Measurements from ENCODE around the gene SLC25A19.
"Not testable (repeated sequence)": the region's sequence is repeated elsewhere in the genome, so short reads cannot be mapped to it uniquely, and the experiment has no call there.

The SLC25A19 gene

DNA sequence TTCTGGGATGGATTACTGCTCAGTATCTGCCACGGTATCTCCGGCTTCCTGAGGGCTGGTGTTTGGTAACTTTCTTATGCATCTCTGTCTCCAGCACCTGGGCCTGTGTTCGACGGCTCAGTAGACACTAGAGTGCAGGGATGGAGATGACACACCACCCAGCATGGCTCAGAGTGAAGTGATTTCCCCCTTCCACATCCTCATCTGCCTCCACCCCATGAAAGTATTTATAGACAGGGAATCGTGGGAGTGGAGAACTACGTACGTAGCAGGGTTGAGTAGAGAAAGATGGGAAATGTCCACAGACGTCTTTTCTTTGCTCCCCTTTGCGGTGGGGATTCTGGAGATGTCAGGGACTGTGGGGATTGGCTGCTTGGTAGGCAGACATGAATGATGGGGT, 11.8 kb upstream of the SLC25A19 start:
- no peak for DNase-seq

DNA sequence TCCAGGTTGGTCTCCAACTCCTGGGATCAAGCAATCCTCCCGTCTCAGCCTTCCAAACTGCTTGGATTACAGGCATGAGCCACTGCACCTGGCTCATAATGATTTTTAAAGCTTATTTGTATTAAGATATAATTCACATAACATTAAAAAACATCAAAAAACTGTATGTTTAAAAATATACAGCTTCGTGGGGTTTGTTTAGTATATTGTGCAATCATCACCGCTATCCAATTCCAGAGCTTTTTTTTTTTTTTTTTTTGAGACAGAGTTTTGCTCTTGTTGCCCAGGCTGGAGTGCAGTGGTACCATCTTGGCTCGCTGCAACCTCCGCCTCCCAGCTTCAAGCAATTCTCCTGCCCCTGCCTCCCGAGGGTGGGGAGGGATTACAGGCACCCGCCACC, 11.0 kb upstream of the SLC25A19 start:
- DNase-seq = no peak

DNA sequence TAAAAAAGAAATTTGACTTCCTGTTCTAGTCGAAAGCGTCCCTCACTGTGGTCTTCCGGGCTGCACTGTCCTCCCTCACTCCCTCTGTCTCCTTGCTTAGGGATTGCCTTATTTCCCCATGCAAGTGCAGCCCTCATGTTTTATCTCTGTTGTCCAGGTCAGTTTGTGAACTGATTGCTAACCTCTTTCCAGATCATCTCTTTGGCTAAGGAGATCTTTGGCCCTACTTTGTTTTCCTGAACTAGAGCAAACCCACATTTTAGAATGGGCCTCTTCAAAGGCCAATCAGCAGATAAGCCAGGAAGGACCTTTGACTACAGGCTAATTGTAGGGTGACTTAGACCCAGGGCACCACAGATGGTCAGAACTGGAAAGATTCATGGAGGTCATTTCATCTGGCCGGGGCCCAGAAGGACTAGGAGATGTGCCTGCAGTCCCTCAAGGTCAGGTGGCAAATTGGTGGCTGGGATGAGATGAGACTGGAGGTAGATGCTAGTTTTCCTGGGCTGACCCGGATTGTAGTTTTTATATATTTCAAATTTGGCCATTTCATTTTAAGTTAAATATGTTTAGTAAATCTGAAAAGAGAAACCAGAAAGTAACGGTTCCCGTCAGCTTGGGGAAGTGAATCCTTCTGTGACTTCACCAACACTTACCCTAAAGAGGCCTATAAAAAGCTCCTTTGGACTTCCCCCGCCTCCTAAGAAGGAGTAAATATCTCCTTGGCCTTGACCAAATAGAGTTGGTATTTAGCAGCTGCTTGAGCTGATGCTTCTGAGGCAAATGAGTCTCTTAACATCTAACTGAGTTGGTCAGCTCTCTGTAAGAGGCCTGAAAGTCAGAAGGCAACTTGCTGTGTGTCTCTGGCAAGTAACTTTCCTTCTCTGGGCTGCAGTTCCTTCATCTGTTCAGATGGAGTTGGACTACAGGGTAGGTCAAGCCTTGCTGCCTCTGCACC, 6.2 kb upstream of the SLC25A19 start:
- DNase-seq = no peak

DNA sequence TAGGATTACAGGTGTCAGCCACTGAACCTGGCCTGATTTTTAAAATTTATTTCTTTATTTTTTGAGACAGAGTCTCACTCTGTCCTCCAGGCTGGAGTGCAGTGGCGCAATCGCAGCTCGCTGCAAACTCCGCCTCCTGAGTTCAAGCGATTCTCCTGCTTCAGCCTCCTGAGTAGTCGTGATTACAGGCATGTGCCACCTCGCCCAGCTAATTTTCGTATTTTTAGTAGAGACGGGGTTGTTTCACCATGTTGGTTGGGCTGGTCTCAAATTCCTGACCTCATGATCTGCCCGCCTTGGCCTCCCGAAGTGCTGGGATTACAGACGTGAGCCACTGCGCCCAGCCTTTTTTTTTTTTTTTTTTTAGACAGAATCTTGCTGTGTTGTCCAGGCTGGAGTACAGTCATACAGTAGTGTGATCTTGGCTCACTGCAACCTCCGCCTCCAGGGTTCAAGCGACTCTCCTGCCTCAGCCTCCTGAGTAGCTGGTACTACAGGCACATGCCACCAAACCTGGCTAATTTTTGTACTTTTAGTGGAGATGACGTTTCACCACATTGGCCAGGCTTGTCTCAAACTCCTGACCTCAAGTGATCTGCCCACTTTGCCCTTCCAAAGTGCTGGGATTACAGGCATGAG, 3.7 kb upstream of the SLC25A19 start:
- not testable (repeated sequence) for DNase-seq

DNA sequence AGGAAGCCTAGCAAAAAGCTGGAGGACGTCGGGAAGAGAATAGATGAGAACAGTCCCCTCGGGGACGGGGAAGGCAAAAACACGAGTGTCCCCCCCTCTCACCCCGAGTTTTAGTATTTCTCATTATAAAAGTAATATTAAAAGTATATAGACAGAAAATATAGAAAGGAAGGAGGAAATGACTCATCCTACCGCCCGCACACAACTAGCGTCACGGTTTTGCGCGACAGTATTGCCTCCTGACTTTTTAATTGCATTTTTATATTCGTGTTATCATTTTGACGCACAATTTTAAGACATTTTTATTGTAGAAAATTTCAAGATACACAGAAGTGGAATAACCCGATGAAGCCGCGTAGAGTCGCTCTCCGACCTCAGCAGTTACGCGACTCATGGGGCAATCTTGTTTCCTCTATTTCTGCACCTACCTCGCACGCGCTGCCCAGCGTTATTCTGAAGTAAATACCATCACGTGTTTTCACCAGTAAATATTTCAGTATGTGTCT, 652 bp upstream of the SLC25A19 start:
- peak; percentile 48 for DNase-seq

DNA sequence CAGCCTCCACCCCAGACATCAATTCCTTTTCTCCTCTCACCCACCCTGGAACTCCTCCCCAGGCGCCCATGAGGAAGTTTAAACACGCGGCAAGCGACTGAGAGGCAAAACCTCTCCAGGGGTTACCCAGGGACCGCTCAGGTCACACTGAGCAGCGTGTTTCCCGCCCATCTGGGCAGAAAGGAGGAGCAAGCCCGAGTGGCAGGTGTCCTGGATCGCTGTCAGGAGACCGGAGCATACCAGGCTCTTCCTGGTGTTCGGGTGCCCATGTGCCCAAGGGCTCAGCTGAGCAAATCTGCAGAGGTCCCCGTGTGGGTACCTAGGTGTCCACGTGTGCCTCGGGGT, 491 bp downstream of the SLC25A19 start:
- no peak for DNase-seq

DNA sequence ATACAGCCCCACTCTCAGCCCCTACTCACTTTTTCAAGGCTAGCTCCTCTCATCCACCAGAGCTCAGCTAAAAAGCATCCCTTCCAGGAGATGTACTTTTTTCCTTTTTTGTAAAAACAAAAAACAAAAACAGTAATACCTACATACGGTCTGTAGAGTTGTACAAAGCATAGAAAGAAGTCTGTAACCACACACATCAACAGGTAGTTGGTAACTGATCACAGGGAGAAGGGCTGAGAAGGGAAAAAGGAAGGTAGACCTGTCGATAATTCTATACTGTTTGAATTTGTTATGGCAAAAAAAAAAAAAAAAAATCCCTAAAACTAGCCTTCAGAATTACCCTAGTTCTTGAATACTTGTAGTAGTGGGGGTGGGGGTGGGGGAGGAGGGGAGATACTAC, 874 bp downstream of the SLC25A19 start:
- DNase-seq = no peak

DNA sequence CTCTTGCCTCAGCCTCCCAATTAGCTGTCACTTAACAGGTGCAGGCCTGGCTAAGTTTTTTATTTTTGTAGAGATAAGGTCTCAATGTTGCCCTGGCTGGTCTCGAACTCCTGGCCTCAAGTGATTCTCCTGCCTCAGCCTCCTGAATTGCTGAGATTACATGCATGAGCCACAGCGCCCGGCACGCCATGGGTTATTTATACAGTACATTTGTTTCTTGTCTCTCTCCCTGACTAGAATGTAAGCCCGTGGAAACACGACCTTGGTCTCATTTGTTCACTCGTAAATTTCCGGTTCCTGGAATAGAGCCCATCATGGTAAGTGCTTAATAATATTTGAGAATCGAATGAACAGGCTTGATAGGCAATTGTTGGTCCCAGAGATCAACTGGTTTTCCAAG, 2.0 kb downstream of the SLC25A19 start:
- no peak for DNase-seq

DNA sequence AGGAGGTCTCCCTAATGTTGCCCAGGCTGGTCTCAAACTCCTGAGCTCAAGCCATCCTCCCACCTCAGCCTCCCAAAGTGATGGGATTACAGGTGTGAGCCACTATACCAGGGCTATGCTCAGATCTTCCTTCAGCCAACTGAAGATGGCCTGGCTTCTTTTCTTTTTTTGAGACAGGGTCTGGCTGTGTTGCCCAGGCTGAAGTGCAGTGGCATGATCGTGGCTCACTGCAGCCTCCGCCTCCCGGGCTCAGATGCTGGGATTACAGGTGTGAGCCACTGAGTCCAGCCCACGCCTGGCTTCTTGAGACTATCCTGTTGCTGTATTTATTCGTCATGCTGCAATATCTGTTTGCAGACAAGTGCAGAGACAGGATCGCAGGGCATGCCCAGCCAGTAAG, 4.1 kb downstream of the SLC25A19 start:
- no peak for DNase-seq

DNA sequence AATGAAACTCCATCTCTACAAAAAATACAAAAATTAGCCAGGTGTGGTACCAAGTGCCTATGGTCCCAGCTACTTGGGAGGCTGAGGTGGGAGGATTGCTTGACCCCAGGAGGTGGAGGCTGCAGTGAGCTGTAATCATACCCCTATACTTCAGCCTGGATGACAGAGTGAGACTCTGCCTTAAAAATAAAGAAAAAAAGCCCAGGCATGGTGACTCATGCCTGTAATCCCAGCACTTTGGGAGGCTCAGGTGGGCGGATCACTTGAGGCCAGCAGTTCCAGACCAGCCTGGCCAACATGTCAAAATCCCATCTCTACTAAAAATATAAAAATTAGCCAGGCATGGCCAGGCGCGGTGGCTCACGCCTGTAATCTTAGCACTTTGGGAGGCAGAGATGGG, 9.0 kb downstream of the SLC25A19 start:
- DNase-seq = not testable (repeated sequence)

DNA sequence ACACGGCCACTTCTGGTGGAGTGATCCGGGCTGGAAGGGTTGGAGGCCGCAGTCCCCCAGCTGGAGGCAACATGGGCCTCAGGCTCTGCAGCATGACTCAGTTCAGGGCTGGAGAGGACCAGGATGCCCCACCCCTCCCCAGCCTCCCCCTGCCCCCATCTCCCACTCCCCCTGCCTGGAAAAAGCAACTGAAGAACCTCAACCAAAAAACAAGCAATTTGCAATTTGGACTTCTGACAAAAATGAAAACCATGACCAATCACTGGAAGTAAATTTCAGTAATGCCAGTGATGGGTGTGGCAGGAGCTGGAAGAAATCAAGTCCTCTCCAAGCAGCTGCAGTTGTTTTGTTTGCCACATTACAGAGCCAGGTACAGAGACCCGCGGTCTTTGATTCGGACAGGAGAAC, 11.6 kb downstream of the SLC25A19 start:
- DNase-seq = peak; percentile 59

DNA sequence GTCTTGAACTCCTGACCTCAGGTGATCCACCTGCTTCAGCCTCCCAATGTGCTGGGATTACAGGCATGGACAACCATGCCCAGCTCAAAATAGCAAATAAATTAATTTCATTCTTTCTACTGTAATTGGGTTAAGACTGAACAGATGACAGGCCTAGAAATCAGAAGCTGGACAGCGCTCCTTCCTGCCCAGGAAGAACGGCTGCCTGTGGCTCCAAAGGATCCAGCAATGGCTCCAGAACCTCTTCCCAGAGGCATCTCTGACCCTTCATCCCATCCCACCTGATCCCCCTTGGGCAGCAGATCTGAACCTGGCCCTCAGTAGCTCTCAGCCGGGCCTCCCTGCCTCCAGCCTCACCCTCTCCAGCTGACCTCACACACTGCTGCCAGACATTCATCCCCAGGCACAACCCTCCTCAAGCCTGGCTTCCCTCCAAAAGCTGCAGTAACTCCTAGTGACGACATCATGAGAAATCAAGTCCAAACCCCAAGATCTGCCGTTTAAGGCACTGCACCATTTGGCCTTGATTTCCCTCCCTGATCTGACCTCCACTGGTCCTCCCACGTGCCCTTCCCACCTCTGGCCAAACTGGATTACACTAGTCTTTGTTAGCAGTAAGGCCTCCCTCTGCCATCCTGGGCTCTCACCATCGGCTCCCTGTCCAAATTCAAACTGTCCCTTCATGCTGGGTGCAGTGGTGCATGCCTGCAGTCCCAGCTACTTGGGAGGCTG, 15.1 kb downstream of the SLC25A19 start:
- DNase-seq = peak; percentile 54

DNA sequence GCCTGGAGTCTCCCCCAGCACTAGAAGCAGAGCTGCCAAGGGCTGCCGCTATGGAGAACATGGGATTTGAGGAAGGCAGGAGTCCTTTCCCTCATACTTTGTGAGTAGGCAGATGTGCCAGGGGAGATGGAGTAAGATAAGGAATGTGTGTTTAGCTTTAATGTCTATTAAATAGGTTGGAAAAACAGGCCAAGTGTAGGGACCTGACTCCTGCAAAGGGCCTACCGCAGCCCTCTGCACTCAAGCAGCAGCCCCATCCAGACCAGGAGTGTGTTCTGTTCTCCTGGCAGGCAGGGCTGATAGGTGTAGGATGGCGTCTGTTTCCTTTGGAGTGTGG, 16.4 kb downstream of the SLC25A19 start:
- DNase-seq = no peak

DNA sequence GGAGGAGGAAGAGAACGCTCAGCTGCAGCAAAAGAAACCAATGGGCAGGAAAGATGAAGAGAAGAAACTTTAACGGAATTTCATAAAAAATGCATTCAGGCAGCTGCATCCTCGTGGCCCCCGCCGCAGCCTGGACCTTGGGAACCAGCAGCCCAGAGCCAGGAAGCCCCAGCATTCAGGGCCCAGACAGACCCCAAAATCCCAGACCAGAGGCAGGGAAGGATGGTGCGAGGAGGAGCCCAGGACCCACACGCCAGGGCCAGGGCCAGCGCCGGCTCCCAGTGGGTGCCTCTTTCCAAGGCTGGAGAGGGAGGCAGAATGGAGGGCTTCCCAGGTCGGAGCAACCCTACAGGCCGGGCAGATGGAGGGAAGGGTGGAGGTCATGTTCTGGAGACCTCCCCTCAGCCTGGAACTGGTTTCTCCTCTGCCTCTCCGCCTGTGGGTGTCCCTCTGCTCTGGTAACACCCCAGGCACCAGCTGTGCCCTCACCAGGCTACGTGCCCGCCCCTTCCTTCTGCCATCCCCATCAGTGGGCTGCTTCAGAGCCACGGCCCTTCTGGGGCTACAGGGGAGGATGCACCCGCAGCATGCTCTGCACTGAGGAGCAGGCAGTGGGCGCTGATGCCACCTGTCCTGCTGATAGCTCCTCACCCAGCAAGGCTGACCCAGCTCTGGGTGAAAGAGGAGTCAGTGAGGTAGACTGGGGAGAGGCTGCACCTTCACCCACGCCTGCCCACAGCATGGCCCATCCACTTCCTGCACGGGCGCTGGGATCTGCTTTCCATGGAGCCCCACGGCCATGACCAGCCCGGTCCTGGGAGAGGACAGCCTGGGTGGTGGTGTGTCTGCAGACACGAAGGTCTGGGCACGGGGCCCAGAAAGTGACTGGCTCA, 17.0 kb downstream of the SLC25A19 start:
- no peak for DNase-seq

DNA sequence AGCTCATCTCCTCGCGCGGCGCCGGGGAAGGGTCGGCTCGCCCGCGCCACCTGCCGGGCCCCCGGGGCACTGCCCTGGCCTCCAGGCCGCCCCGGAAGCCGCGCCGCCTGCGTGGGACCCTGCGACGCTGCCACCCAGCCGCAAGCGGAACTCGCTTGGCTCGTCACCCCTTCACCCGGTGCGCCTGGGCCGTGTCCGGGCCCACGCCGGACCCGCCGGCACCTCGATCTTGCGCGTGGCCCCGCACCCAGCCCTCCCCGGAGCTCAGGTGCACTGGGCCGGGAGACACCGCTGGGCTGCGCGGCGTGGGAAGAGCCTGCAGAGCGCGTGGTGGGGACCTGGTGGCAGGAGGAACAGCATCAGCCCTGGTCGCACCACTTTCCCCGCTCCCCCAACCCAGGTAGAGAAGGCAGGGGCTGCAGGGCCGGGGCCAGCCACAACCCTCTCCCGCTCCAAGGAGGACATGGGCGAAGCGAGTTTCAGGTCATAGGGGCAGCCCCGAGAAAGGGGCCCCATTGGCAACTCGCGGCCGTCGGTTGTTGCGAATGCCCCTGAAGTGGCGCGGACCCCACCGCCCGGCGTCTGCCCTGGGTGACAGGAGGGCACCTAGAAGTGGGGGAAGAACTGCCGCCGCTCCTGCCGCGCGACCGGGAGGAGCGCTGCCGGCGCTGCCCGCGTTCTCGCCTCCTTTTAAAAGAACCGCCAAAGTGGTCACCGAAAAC, 17.8 kb downstream of the SLC25A19 start:
- peak; percentile 71 for DNase-seq

DNA sequence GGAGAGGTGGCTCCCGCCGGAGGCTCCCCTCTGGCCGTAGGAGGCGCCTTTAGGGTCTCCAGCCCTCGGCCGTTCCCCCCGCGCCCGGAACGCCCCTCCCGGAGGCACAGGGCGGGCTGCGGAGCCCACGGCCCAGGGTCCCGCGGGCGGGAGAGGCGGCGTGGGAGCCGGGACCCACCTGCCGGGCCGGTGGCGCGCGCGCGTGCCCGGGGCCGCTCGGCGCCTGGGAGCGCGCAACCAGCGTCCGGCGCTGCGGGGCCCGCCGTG, 18.3 kb downstream of the SLC25A19 start, which contains the start of gene MIF4GD:
MIF4GD (minus strand) TSS at position 266 of the 267 bp plus-strand sequence. CDS start 1,036 bp downstream, outside the sequence.
- DNase-seq = no peak

DNA sequence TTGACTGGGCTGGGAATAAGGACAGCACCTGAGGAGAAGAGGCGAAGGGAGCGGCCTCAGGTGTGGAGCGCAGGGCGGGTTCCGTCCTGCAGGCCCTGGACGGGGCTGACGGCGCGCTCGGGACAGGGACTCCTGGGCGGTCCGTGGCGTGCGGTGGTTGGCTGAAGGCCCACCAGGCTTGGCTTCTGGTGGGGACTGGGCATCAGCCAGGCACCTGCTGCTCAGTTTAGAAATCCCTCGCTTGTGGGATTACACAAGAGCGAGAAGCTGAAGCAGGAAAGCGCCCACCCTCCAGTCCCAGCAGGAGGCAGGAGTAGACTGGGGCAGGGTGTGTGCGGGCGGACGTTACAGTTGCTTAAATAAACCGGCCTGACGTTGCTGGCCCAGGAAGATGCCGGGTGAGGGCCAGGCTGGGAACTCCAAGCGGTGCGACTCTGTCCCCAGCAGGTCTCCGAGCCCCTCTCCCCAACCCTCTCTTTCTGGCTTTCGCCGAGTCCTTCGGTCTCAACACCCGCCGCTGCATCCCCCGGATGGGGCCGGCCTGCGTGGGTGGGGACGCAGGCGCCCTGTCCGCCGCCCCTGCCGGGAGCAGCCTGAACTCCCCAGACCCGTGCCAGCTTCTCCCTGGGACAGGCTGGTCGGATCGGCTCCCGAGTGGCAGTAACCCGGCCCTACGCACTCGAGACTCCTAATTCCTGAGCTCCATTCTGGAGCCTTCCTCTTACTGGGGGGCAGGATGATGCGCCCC, 18.8 kb downstream of the SLC25A19 start:
- peak; percentile 65 for DNase-seq

DNA sequence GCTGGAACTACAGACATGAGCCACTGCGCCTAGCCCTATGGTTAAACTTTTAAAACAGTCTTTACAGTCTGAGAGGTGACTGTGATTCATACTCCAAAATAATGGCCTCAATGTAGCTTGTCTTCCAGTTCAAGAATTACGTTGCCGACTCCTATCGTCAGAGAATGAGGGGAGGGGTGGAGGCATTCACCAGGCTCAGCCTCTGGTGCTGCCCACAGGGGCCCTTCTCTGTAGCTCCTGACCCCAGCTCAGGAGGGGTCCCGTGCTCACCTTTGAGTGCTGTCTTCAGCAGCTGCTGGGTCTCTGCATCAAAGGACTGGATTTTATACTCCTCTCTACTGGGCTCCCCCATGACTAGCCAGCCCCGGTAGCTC, 19.4 kb downstream of the SLC25A19 start:
- no peak for DNase-seq

DNA sequence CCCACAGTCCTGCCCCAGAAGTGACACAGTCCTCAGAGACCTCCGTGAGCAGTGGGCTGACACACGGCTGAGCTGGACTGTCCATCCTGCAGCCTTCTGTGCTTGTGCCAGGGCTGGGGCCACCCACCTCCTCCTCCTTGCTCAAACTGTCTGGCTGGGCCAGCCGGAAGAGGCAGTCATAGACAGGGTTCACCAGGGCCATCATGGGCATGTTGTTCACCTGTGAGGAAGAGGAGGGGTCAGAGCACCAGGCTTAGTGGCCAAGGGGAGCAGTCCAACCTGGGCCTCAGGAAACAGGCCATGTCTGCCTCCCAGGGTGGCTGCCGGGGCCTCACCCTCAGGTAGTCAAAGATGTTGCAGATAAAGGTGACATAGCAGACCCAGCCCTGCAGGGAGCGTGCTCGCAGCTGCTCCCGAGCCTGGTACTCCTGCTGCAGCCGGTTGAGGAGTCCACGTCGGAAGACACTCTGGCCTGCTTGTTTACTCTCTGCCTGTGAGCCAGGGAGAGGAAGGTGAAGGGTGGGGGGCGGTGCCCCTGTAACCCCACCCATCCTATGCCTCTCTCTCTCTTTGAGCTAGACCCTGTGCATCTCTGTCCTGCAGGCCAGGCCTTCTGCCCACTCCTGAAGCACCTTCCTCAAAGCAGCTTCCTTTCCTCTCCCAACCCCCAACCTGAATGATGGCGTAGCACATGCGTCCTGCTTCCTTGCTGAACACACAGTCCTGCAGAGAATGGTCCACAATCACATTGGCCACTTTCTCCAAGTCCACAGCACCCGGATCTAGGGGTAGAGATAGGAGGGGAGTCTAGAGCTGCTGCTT, 21.6 kb downstream of the SLC25A19 start:
- no peak for DNase-seq

DNA sequence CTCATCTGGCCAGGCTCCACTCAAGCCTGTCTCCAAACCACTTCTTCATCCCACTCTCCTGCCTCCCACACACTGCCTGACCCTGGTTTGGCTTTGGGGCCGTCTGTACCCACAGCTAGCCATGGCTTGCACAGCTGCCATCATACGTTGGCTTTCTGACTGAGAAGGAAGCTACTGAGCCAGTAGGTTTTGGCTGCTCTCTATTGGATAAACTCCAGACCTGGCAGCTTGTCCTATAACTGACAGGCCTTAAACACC, 22.2 kb downstream of the SLC25A19 start:
- no peak for DNase-seq

All from fibroblast of skin of right quadriceps (primary cell).